H1 (cell line): ENCODE measurements around the gene CEP41. TPM values are rescaled to one million over a fixed set of nuclear protein-coding genes. Genes with fewer than 3 reads are reported as not detected.

Experiments
- CBX5 ChIP-seq: fragments of 300-800, 300-1000 bp; sonication (generic); IDR thresholded peaks from 2 replicates; pipeline ENCODE4 v1.7.1; 2016; ENCODE audit warnings: antibody characterized with exemption, low read length, low read depth
- CBX8 ChIP-seq: fragments of 300-800, 300-1000 bp; sonication (generic); IDR thresholded peaks from 2 replicates; pipeline ENCODE4 v1.7.1; 2016; ENCODE audit warnings: low read depth, low read length, borderline replicate concordance
- CHD7 ChIP-seq: fragments of 300-600 bp; sonication (generic); IDR thresholded peaks from 2 replicates; pipeline ENCODE4 v1.7.1; 2012; ENCODE audit warnings: low read length, moderate library complexity, mild to moderate bottlenecking, inconsistent platforms; ENCODE audit not compliant: insufficient replicate concordance
- CREB1 ChIP-seq: IDR thresholded peaks from 2 replicates; pipeline ENCODE4 v1.6.1; 2012; ENCODE audit warnings: inconsistent platforms
- E2F6 ChIP-seq: IDR thresholded peaks from 2 replicates; pipeline ENCODE4 v1.6.1; 2012; ENCODE audit warnings: inconsistent platforms
- EGR1 ChIP-seq: IDR thresholded peaks from 2 replicates; pipeline ENCODE4 v1.6.1; 2011; ENCODE audit warnings: low read depth, low read length, borderline replicate concordance
- FOSL1 ChIP-seq: IDR thresholded peaks from 2 replicates; pipeline ENCODE4 v1.6.1; 2011; ENCODE audit warnings: mild to moderate bottlenecking, low read depth, low read length, moderate library complexity; ENCODE audit not compliant: insufficient read depth
- GTF2F1 ChIP-seq: IDR thresholded peaks from 2 replicates; pipeline ENCODE4 v1.6.1; 2012; ENCODE audit warnings: low read depth, low read length, improper control_type of control experiment, borderline replicate concordance
- SIX5 ChIP-seq: IDR thresholded peaks from 2 replicates; pipeline ENCODE4 v1.6.1; 2011; ENCODE audit warnings: mild to moderate bottlenecking, low read depth, low read length
- SUZ12 ChIP-seq: fragments of 200-600 bp; sonication (generic); IDR thresholded peaks from 2 replicates; pipeline ENCODE4 v1.6.1; 2012; ENCODE audit warnings: mild to moderate bottlenecking, inconsistent platforms, low read length, moderate library complexity, mixed read lengths
- polyA plus RNA-seq, 7 experiments: library from polyadenylated mRNA; depleted of rRNA in 3 of 7; stranded (reverse) in 5 of 7; unstranded in 2 of 7; fragments of >200 nt in 5 of 7; fragments of 200-250 nt in 2 of 7; gene quantifications; 1 replicate in 5 of 7; 2 replicates in 1 of 7; 4 replicates in 1 of 7; pipeline versions ENCODE4 v1.2.1 to v1.2.3, GENCODE V29; 2011 to 2013; ENCODE audit warnings: missing spikeins in 2 of 7, mixed read lengths in 2 of 7
- total RNA-seq: library from RNA; stranded (reverse); fragmentation: NEBNext Ultra II Directional; extraction: Animal tissue kit (Norgen Biotek cat#: 25700); gene quantifications from 2 replicates; pipeline ENCODE4 v1.2.1, GENCODE V29; 2021

The CEP41 gene
- total and polyA plus RNA-seq, 2 of the 8 experiments (the other 6 are each of a cell fraction or from before 2014, with no cell fraction given): 9.3 to 12.8 TPM

- TF ChIP-seq CHD7: no peak
- TF ChIP-seq CREB1: no peak
- no peak for TF ChIP-seq EGR1
- TF ChIP-seq SIX5: no peak
- TF ChIP-seq CBX8: no peak
- TF ChIP-seq FOSL1: no peak
- no peak for TF ChIP-seq CBX5
- TF ChIP-seq E2F6: no peak
- no peak for TF ChIP-seq SUZ12
- no peak for TF ChIP-seq GTF2F1
Observed at GRCh38 chr7:130397051-130397757, 43.6 kb downstream of the CEP41 start (continued).
